ENCODE data around the gene RPH3AL.

DNA sequence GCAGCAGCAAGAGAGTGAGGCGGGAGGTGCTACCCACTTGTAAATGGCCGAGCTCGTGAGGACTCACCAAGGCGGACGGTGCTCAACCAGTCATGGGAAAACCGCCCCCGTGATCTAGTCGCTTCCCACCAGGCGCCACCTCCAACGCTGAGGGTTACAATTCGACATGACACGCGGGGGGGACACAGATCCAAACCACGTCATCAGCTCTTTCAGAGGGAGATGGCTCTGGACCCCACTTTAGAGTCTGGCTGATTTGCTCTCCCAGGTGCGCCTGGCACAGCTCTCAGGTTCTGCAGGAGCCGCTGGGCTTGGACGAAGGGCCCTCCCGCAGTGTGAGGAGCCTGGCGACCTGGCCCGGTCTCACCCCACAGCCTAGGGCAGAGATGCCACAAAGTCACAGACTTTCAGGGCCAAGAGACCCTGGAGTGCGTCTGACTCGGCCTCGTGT, 150.1 kb downstream of the RPH3AL start:
- TF ChIP-seq PRDM2 (tag by site-specific recombination; IDR thresholded peaks at IDR 0.05; ENCODE audit: borderline replicate concordance) = no peak
- TF ChIP-seq, protein P1, sequence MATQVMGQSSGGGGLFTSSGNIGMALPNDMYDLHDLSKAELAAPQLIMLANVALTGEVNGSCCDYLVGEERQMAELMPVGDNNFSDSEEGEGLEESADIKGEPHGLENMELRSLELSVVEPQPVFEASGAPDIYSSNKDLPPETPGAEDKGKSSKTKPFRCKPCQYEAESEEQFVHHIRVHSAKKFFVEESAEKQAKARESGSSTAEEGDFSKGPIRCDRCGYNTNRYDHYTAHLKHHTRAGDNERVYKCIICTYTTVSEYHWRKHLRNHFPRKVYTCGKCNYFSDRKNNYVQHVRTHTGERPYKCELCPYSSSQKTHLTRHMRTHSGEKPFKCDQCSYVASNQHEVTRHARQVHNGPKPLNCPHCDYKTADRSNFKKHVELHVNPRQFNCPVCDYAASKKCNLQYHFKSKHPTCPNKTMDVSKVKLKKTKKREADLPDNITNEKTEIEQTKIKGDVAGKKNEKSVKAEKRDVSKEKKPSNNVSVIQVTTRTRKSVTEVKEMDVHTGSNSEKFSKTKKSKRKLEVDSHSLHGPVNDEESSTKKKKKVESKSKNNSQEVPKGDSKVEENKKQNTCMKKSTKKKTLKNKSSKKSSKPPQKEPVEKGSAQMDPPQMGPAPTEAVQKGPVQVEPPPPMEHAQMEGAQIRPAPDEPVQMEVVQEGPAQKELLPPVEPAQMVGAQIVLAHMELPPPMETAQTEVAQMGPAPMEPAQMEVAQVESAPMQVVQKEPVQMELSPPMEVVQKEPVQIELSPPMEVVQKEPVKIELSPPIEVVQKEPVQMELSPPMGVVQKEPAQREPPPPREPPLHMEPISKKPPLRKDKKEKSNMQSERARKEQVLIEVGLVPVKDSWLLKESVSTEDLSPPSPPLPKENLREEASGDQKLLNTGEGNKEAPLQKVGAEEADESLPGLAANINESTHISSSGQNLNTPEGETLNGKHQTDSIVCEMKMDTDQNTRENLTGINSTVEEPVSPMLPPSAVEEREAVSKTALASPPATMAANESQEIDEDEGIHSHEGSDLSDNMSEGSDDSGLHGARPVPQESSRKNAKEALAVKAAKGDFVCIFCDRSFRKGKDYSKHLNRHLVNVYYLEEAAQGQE (tag by site-specific recombination; IDR thresholded peaks at IDR 0.05) = no peak
- TF ChIP-seq ZNF433 (tag by site-specific recombination; IDR thresholded peaks at IDR 0.05; ENCODE audit: low read depth) = no peak
- TF ChIP-seq, protein P2, sequence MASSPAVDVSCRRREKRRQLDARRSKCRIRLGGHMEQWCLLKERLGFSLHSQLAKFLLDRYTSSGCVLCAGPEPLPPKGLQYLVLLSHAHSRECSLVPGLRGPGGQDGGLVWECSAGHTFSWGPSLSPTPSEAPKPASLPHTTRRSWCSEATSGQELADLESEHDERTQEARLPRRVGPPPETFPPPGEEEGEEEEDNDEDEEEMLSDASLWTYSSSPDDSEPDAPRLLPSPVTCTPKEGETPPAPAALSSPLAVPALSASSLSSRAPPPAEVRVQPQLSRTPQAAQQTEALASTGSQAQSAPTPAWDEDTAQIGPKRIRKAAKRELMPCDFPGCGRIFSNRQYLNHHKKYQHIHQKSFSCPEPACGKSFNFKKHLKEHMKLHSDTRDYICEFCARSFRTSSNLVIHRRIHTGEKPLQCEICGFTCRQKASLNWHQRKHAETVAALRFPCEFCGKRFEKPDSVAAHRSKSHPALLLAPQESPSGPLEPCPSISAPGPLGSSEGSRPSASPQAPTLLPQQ (tag by site-specific recombination; IDR thresholded peaks at IDR 0.05) = no peak
- TF ChIP-seq SP3 (tag by site-specific recombination; IDR thresholded peaks at IDR 0.05) = no peak
- no peak for TF ChIP-seq PRDM1 (tag by site-specific recombination; IDR thresholded peaks at IDR 0.05)
- no peak for TF ChIP-seq YY1 (tag by site-specific recombination; IDR thresholded peaks at IDR 0.05)
- TF ChIP-seq, protein P3, sequence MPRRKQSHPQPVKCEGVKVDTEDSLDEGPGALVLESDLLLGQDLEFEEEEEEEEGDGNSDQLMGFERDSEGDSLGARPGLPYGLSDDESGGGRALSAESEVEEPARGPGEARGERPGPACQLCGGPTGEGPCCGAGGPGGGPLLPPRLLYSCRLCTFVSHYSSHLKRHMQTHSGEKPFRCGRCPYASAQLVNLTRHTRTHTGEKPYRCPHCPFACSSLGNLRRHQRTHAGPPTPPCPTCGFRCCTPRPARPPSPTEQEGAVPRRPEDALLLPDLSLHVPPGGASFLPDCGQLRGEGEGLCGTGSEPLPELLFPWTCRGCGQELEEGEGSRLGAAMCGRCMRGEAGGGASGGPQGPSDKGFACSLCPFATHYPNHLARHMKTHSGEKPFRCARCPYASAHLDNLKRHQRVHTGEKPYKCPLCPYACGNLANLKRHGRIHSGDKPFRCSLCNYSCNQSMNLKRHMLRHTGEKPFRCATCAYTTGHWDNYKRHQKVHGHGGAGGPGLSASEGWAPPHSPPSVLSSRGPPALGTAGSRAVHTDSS (tag by site-specific recombination; IDR thresholded peaks at IDR 0.05) = no peak
- TF ChIP-seq, protein P4, sequence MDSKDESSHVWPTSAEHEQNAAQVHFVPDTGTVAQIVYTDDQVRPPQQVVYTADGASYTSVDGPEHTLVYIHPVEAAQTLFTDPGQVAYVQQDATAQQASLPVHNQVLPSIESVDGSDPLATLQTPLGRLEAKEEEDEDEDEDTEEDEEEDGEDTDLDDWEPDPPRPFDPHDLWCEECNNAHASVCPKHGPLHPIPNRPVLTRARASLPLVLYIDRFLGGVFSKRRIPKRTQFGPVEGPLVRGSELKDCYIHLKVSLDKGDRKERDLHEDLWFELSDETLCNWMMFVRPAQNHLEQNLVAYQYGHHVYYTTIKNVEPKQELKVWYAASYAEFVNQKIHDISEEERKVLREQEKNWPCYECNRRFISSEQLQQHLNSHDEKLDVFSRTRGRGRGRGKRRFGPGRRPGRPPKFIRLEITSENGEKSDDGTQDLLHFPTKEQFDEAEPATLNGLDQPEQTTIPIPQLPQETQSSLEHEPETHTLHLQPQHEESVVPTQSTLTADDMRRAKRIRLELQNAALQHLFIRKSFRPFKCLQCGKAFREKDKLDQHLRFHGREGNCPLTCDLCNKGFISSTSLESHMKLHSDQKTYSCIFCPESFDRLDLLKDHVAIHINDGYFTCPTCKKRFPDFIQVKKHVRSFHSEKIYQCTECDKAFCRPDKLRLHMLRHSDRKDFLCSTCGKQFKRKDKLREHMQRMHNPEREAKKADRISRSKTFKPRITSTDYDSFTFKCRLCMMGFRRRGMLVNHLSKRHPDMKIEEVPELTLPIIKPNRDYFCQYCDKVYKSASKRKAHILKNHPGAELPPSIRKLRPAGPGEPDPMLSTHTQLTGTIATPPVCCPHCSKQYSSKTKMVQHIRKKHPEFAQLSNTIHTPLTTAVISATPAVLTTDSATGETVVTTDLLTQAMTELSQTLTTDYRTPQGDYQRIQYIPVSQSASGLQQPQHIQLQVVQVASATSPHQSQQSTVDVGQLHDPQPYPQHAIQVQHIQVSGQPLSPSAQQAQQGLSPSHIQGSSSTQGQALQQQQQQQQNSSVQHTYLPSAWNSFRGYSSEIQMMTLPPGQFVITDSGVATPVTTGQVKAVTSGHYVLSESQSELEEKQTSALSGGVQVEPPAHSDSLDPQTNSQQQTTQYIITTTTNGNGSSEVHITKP (tag by site-specific recombination; IDR thresholded peaks at IDR 0.05) = no peak
- TF ChIP-seq, protein P5, sequence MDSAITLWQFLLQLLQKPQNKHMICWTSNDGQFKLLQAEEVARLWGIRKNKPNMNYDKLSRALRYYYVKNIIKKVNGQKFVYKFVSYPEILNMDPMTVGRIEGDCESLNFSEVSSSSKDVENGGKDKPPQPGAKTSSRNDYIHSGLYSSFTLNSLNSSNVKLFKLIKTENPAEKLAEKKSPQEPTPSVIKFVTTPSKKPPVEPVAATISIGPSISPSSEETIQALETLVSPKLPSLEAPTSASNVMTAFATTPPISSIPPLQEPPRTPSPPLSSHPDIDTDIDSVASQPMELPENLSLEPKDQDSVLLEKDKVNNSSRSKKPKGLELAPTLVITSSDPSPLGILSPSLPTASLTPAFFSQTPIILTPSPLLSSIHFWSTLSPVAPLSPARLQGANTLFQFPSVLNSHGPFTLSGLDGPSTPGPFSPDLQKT (IDR thresholded peaks at IDR 0.05; ENCODE audit: borderline replicate concordance, low read depth, low read length) = no peak
- no peak for TF ChIP-seq ZNF341 (tag by site-specific recombination; IDR thresholded peaks at IDR 0.05; ENCODE audit: low read depth)
- TF ChIP-seq, protein P6, sequence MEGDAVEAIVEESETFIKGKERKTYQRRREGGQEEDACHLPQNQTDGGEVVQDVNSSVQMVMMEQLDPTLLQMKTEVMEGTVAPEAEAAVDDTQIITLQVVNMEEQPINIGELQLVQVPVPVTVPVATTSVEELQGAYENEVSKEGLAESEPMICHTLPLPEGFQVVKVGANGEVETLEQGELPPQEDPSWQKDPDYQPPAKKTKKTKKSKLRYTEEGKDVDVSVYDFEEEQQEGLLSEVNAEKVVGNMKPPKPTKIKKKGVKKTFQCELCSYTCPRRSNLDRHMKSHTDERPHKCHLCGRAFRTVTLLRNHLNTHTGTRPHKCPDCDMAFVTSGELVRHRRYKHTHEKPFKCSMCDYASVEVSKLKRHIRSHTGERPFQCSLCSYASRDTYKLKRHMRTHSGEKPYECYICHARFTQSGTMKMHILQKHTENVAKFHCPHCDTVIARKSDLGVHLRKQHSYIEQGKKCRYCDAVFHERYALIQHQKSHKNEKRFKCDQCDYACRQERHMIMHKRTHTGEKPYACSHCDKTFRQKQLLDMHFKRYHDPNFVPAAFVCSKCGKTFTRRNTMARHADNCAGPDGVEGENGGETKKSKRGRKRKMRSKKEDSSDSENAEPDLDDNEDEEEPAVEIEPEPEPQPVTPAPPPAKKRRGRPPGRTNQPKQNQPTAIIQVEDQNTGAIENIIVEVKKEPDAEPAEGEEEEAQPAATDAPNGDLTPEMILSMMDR (tag by site-specific recombination; IDR thresholded peaks at IDR 0.05) = no peak
- no peak for TF ChIP-seq ZNF24 (tag by site-specific recombination; IDR thresholded peaks at IDR 0.05)
- TF ChIP-seq, protein P7, sequence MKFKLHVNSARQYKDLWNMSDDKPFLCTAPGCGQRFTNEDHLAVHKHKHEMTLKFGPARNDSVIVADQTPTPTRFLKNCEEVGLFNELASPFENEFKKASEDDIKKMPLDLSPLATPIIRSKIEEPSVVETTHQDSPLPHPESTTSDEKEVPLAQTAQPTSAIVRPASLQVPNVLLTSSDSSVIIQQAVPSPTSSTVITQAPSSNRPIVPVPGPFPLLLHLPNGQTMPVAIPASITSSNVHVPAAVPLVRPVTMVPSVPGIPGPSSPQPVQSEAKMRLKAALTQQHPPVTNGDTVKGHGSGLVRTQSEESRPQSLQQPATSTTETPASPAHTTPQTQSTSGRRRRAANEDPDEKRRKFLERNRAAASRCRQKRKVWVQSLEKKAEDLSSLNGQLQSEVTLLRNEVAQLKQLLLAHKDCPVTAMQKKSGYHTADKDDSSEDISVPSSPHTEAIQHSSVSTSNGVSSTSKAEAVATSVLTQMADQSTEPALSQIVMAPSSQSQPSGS (tag by site-specific recombination; IDR thresholded peaks at IDR 0.05; ENCODE audit: low read depth) = no peak
